Natural killer cell treated with Interleukin-12 subunit alpha and Interleukin-12 subunit beta and Interleukin-15 and Interleukin-18, amount 100 ng/mL, for 72 hours (primary cell): ENCODE results near the gene TSPAN15. TPM values are rescaled to one million over a fixed set of nuclear protein-coding genes. Genes with fewer than 3 reads are reported as not detected.
A peak's percentile ranks its signal among the peaks of the same experiment; 100 is the strongest.
"Not testable (repeated sequence)": the region's sequence is repeated elsewhere in the genome, so short reads cannot be mapped to it uniquely, and the experiment has no call there.

Experiments used
- ATAC-seq, 2 donors: fragments of 150-1000 bp; cut with Tn5 transposase in 1 of 2; sonication (Bioruptor Pico), chemical (Tn5 transposase) in 1 of 2; 2 replicates each; pipeline ENCODE4 v1.10.0; 2021
- DNase-seq: peaks from one replicate; pipeline ENCODE4 v3.0.0; 2022; ENCODE audit warnings: low spot score
- H3K27ac Mint-ChIP-seq, 2 donors: 1 replicate in 1 of 2; 2 replicates in 1 of 2; pipeline ENCODE4 v1.8.0; 2022; ENCODE audit warnings: mixed read lengths in 2 of 2, mild to moderate bottlenecking in 1 of 2, moderate library complexity in 1 of 2
- H3K27me3 Mint-ChIP-seq, 2 donors: 1 replicate in 1 of 2; 2 replicates in 1 of 2; pipeline ENCODE4 v1.8.0; 2022; ENCODE audit warnings: mixed read lengths in 2 of 2
- H3K36me3 Mint-ChIP-seq: one replicate; pipeline ENCODE4 v1.8.0; 2022; ENCODE audit warnings: mixed read lengths
- H3K4me1 Mint-ChIP-seq, 2 donors: 1 replicate in 1 of 2; 2 replicates in 1 of 2; pipeline ENCODE4 v1.8.0; 2022; ENCODE audit warnings: low read depth in 2 of 2, mixed read lengths in 2 of 2, mild to moderate bottlenecking in 1 of 2
- H3K4me3 Mint-ChIP-seq: one replicate; pipeline ENCODE4 v1.8.0; 2022; ENCODE audit warnings: mixed read lengths
- H3K9me3 Mint-ChIP-seq: 2 replicates; pipeline ENCODE4 v1.8.0; 2022; ENCODE audit warnings: mixed read lengths
- total RNA-seq, 2 donors: library from RNA; stranded (reverse); gene quantifications; one replicate each; pipeline ENCODE4 v1.2.3, GENCODE V29; 2022

The TSPAN15 gene
- total RNA-seq, 2 donors from 2014 or later, result 1.2 to 1.4 TPM

GRCh38 chr10:69443354-69443753, 7.9 kb upstream of the TSPAN15 start:
- DNase-seq (no peak), ATAC-seq (no peak)
- H3K36me3 Mint-ChIP-seq, result no peaks in the 10 kb centered on the region
- H3K27ac Mint-ChIP-seq, result no peak overlapping the region
- peaks cover 2 to 8% of the 10 kb centered on the region in 2 donors for H3K27me3 Mint-ChIP-seq
- no peaks in the 10 kb centered on the region for H3K9me3 Mint-ChIP-seq
- H3K4me1 Mint-ChIP-seq, result no peaks in the 10 kb centered on the region
- H3K4me3 Mint-ChIP-seq, result no peak overlapping the region

DNA sequence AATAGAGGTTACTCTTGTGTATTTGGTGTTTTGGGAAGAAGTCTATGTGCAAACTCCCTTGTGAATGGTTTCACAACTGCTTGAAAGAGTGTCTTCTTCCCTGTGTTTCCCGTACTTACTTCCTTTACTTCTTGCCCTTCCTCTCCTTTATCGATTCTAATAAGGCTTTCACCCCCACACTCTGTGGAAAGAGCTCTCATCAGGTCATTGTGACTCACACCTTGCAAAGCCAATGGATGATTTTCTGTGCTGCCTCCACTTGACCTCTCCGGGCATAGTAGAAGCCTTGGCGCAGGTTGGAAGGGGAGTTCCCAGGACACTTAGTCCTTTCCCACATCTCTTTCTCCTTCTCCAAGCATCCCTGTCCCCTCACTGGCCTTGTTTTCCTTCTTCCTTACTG, 6.2 kb upstream of the TSPAN15 start:
- no peak for ATAC-seq
- Mint-ChIP-seq H3K27me3 (peaks cover 6 to 8% of the 10 kb centered on the region in 2 donors), H3K4me1 (peaks cover 0 to 3% of the 10 kb centered on the region in 2 donors), H3K9me3 (no peaks in the 10 kb centered on the region), H3K27ac (no peak overlapping the region), H3K4me3 (no peak overlapping the region), H3K36me3 (no peaks in the 10 kb centered on the region)
- DNase-seq, result no peak

DNA sequence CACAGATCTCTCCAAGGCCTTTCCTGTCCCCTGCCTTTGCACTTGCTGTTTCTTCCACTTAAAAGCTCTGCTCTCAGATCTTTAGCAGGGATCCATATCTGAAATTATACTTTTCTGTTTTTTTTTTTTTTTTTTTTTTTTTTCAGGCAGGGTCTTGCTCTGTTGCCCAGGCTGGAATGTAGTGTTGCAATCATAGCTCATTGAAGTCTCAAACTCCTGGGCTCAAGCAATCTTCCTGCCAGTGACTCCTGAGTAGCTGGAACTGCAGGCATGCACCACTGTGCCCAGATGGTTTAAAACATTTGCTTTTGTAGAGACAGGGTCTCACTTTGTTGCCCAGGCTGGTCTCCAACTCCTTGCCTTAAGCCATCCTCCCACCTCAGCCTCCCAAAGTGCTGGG, 5.0 kb upstream of the TSPAN15 start:
- no peak for DNase-seq
- ATAC-seq, result no peak

GRCh38 chr10:69446650-69447151, 4.6 kb upstream of the TSPAN15 start:
- H3K4me1 Mint-ChIP-seq, result peaks cover 5 to 10% of the 10 kb centered on the region in 2 donors
- H3K27me3 Mint-ChIP-seq, result peaks cover 6 to 11% of the 10 kb centered on the region in 2 donors
- H3K36me3 Mint-ChIP-seq, result no peaks in the 10 kb centered on the region
- H3K27ac Mint-ChIP-seq, result no peak overlapping the region
- no peak overlapping the region for H3K4me3 Mint-ChIP-seq
- ATAC-seq (no peak), DNase-seq (no peak)
- no peaks in the 10 kb centered on the region for H3K9me3 Mint-ChIP-seq

More for the DNA sequence above, 5.0 kb upstream of the TSPAN15 start:
- peaks cover 5 to 8% of the 10 kb centered on the region in 2 donors for H3K4me1 Mint-ChIP-seq
- H3K27me3 Mint-ChIP-seq, result peaks cover 6 to 11% of the 10 kb centered on the region in 2 donors
- no peak overlapping the region for H3K4me3 Mint-ChIP-seq
- no peaks in the 10 kb centered on the region for H3K36me3 Mint-ChIP-seq
- no peak overlapping the region for H3K27ac Mint-ChIP-seq
- H3K9me3 Mint-ChIP-seq, result no peaks in the 10 kb centered on the region

GRCh38 chr10:69449841-69450240, 1.4 kb upstream of the TSPAN15 start:
- Mint-ChIP-seq H3K27ac (no peak overlapping the region), H3K9me3 (no peaks in the 10 kb centered on the region)

GRCh38 chr10:69450395-69450794, 870 bp upstream of the TSPAN15 start:
- H3K27me3 Mint-ChIP-seq, result peaks cover 19% of the 10 kb centered on the region in 2 donors
- H3K4me1 Mint-ChIP-seq, result peaks cover 5 to 16% of the 10 kb centered on the region in 2 donors
- H3K4me3 Mint-ChIP-seq, ATAC-seq, H3K27ac Mint-ChIP-seq, DNase-seq, H3K9me3 Mint-ChIP-seq, H3K36me3 Mint-ChIP-seq: not testable (repeated sequence)

More at GRCh38 chr10:69449841-69450240, 1.4 kb upstream of the TSPAN15 start:
- Mint-ChIP-seq H3K4me1 (peaks cover 5 to 16% of the 10 kb centered on the region in 2 donors), H3K4me3 (no peak overlapping the region), H3K36me3 (no peaks in the 10 kb centered on the region), H3K27me3 (peaks cover 19 to 23% of the 10 kb centered on the region in 2 donors)
- no peak for DNase-seq
- ATAC-seq, result peak in 1 of 2 donors; percentile 55

DNA sequence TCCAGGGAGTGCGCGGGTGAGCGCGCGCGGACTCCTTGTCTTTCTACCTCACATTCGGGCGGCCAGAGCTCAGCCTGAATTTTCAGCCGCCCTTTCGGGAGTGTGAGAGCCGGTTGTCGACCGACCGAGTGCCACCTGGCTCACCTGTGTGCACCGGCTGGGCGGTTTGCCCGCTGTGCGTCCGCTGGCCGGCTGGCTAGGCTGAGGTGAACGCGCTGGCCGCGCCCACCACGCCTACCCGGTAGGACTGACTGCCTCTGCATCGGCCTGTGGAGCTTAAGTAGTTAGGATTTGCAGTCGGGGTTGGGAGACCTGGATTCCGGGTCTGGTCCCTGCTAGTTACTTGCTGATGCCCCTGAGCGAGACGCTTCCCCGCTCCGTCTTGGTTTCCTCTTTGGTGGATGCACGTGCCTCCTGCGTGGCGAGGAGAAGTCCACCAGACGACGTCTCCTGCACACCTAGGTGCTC, 553 bp downstream of the TSPAN15 start:
- no peaks in the 10 kb centered on the region for H3K9me3 Mint-ChIP-seq
- peaks cover 19% of the 10 kb centered on the region in 2 donors for H3K27me3 Mint-ChIP-seq
- H3K4me3 Mint-ChIP-seq, result peak overlapping the region; percentile 80
- peaks cover 5 to 18% of the 10 kb centered on the region in 2 donors for H3K4me1 Mint-ChIP-seq
- no peak overlapping the region for H3K27ac Mint-ChIP-seq
- peak in 1 of 2 donors; percentile 1 for ATAC-seq
- no peak for DNase-seq
- H3K36me3 Mint-ChIP-seq, result no peaks in the 10 kb centered on the region

DNA sequence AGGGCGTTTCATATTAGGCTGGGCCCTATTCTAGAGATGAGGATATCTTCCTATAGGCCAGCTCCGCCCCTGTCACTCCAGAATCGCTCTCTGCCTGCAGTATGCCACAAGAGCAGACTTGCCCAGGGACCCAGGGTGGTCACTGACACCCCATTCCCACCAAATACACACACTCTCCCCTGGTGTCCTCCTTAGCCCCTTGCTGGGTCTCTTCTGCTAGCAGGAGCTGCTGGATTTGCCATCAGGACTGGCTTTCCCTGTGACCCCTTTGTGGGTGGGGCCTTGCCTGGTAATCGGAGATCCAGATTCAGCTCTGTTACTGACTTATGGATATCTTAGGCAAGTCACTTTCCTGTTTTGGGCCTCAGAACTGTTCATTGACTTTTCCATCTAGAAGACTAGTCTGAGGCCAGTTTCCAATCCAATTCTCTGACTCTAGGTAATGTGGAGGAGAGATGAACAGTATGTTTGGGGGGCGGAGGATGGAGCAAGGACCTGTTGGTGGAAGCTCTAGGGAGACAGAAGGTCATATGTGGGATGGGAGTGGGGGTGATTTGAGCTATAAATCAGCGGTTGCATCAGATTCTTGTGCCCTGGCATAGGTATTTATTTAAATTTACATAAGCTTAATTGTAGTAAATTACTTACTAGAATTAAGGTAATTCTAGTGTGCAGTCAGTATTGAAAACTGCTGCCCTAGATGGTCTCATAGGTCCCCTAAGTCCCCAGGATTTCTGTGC, 1.6 kb downstream of the TSPAN15 start:
- no peaks in the 10 kb centered on the region for H3K9me3 Mint-ChIP-seq
- no peaks in the 10 kb centered on the region for H3K36me3 Mint-ChIP-seq
- no peak for ATAC-seq
- peaks cover 19% of the 10 kb centered on the region in 2 donors for H3K27me3 Mint-ChIP-seq
- peaks cover 5 to 21% of the 10 kb centered on the region in 2 donors for H3K4me1 Mint-ChIP-seq
- H3K4me3 Mint-ChIP-seq, result no peak overlapping the region
- no peak for DNase-seq
- H3K27ac Mint-ChIP-seq, result no peak overlapping the region

DNA sequence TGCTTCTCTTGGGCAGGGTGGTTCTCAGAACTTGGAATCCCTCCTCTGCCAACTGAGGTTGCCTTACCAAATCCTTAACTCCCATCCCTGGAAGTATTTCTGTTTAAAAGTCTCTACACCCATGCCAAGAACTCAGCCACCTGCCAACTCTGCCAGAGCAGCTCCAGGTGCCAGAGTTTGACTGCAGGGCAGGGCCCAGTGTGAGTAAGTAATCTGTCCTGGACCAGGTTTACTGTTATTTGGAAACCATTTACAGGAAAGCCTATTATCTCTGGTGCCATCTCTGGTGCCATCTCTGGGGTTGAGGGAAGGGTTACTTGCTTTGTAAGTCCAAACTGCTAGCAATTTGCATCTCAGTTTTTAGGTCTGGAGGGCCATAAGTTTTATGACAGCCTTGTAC, 2.5 kb downstream of the TSPAN15 start:
- DNase-seq, result no peak
- Mint-ChIP-seq H3K9me3 (no peaks in the 10 kb centered on the region), H3K27ac (no peak overlapping the region), H3K27me3 (peaks cover 13 to 19% of the 10 kb centered on the region in 2 donors), H3K4me3 (no peak overlapping the region), H3K4me1 (peaks cover 5 to 21% of the 10 kb centered on the region in 2 donors), H3K36me3 (no peaks in the 10 kb centered on the region)
- no peak for ATAC-seq

DNA sequence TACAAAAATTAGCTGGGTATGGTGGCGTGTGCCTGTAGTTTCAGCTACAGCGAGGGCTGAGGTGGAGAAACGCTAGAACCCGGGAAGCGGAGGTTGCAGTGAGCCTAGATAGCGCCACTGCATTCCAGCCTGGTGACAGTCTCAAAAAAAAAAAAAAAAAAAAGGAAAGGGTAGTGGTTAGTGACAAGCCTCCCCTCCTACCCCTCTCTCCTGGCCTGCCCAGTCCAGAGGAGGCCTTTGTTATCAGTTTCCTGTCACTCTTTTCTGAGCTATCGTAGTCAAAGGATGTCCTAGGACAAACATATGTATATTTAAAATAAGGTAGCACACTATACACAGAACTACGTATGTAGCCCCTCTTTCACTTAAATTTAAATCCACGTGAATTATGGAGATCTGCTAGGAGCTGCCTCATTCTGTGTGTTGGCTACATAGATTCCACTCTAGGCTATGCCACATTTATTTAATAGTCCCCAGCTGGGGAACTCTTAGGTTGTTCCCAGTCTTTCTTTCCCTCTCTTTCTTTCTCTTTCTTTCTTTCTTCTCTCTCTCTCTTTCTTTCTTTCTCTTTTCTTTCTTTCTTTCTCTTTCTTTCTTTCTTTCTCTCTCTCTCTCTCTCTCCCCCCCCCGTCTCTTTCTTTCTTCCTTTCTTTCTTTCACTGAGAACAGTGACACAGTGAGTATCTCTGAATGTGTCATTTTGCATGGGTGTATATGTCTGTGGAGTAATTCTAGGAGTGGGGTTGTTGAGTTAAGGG, 3.9 kb downstream of the TSPAN15 start:
- Mint-ChIP-seq H3K27ac (no peak overlapping the region), H3K36me3 (no peaks in the 10 kb centered on the region), H3K27me3 (peaks cover 13 to 16% of the 10 kb centered on the region in 2 donors), H3K4me1 (peaks cover 5 to 18% of the 10 kb centered on the region in 2 donors), H3K9me3 (no peaks in the 10 kb centered on the region), H3K4me3 (no peak overlapping the region)
- ATAC-seq, result no peak
- DNase-seq, result no peak

DNA sequence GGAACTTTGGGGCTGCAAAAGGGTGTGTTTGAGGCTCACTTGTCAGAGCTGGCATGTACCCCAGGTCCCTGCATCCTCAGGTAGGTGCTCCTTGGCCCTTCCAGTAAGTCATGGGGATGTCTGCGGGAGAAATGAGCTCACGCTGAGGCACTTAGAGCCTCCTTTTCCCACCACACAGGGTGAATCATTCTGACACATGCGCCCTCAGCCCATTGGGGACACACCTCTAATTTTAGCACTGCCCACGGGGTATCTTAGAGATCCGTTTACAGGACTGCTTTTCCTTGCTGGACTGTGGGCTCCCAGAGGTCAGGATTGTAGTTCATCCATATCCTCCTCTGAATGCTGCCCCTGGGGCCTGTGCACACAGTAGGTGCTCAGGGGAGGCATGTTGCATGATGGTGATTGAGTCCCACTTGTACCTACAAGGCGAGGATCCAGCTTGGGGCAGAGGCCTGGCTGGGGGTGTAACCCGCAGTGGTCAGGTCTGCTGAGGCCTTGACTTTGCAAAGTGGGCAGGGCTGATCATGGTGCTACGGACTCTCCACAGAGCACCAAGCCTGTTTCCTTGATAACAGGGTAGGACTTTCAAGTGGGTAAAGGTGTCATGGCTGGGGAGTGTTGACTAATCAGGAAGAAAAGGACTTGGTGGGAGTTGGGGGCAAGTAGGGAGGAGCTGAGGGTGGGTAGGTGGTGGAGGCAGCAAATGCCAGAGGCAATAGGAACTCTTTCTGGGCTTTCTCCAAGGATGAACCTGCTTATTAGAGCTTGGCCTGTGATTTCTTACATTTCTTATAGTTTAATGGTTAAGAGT, 5.8 kb downstream of the TSPAN15 start:
- Mint-ChIP-seq H3K27ac (no peak overlapping the region), H3K9me3 (no peaks in the 10 kb centered on the region), H3K4me3 (no peak overlapping the region), H3K27me3 (peaks cover 11 to 13% of the 10 kb centered on the region in 2 donors), H3K36me3 (no peaks in the 10 kb centered on the region), H3K4me1 (peaks cover 0 to 13% of the 10 kb centered on the region in 2 donors)
- ATAC-seq (peak in 1 of 2 donors; percentile 31), DNase-seq (no peak)

- H3K27me3 Mint-ChIP-seq, result peaks cover 6 to 10% of the 10 kb centered on the region in 2 donors
- H3K4me3 Mint-ChIP-seq, result no peak overlapping the region
- H3K27ac Mint-ChIP-seq, result no peak overlapping the region
- no peak for ATAC-seq
- H3K4me1 Mint-ChIP-seq, result peaks cover 0 to 10% of the 10 kb centered on the region in 2 donors
- H3K36me3 Mint-ChIP-seq, result no peaks in the 10 kb centered on the region
- no peaks in the 10 kb centered on the region for H3K9me3 Mint-ChIP-seq
- no peak for DNase-seq
These were observed 6.5 kb downstream of the TSPAN15 start for GRCh38 chr10:69457771-69458237.

DNA sequence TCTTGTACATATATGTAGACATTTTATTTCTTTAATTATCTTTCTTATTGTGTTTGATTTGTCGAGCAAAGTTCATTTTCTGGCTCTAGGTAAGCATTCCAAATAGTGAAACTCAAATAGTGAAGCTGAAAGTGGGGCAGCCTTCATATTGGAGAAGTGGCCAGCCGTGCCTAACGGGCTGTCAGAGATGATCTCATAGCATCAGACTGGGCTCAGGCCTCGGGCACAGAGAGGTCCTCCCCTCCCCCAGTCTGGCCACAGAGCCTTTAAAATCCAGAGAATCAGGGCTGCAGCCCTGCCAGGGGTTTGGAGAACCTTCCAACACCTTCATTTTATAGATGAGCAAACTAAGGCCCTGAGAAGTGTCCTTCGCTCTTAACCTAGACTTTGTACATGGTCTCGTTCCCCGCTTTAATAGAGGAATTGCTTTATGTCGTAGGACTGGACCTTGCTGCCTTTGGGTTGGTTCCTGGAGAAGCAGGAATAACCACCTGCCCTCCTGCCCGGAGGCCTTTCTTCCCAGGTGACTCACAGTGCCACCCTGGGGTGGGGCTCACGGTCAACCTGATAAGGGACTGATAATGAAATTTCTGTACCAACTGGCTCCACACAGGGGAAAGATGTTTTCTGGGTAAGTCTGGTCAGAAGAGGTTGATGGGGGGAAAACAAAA, 7.3 kb downstream of the TSPAN15 start:
- DNase-seq (no peak), ATAC-seq (no peak)
- Mint-ChIP-seq H3K9me3 (no peaks in the 10 kb centered on the region), H3K4me1 (peaks cover 0 to 12% of the 10 kb centered on the region in 2 donors), H3K27ac (peak overlapping the region in 1 of 2 donors; percentile 22), H3K4me3 (no peak overlapping the region), H3K27me3 (peaks cover 1 to 2% of the 10 kb centered on the region in 2 donors), H3K36me3 (no peaks in the 10 kb centered on the region)
